Panc1 (cell line): ENCODE measurements around the gene ADAT3. TPM values are rescaled to one million over a fixed set of nuclear protein-coding genes. Genes with fewer than 3 reads are reported as not detected.

Experiments
- ATAC-seq: fragments of 200-7000 bp; cut with Tn5 transposase; 2 replicates; pipeline ENCODE4 v1.9.1; 2020; ENCODE audit warnings: mild to moderate bottlenecking, moderate library complexity
- BruUV-seq: library from RNA; stranded (reverse); fragments of 400-500 nt; replicated peaks from 2 replicates; lab custom pipeline; 2021; lab: Mats Ljungman, UMichigan
- CTCF ChIA-PET: fragments of 300-600 bp; sonication (Branson Sonifier 250); formaldehyde crosslinking; loops from one replicate; lab custom pipeline; 2022; ENCODE audit warnings: antibody characterized with exemption; lab: Charles Lee
- POLR2A ChIA-PET: fragments of 300-600 bp; sonication (Branson Sonifier 250); formaldehyde crosslinking; loops from one replicate; lab custom pipeline; 2022; ENCODE audit warnings: antibody characterized with exemption; lab: Charles Lee
- DNase-seq: peaks from one replicate; pipeline ENCODE4 v3.0.0-alpha.2; 2010; ENCODE audit warnings: low read depth, low spot score
- H3K27ac ChIP-seq: 2 replicates; pipeline ENCODE4 v1.5.1; 2011; ENCODE audit warnings: mild to moderate bottlenecking, low read length, inconsistent platforms
- H3K27me3 ChIP-seq: fragments of 200-500 bp; sonication (Bioruptor generic); 2 replicates; pipeline ENCODE4 v1.6.0; 2014; ENCODE audit warnings: low read length, inconsistent platforms; ENCODE audit not compliant: control insufficient read depth, insufficient read depth
- H3K36me3 ChIP-seq: fragments of 200-500 bp; sonication (Bioruptor generic); 2 replicates; pipeline ENCODE4 v1.5.1; 2014; ENCODE audit warnings: inconsistent platforms, mild to moderate bottlenecking, low read length, moderate library complexity; ENCODE audit not compliant: control insufficient read depth, insufficient read depth
- H3K4me1 ChIP-seq: 2 replicates; pipeline ENCODE4 v1.5.1; 2011; ENCODE audit warnings: inconsistent platforms, mild to moderate bottlenecking, low read length, moderate library complexity; ENCODE audit not compliant: control insufficient read depth, insufficient read depth
- H3K4me3 ChIP-seq, 2 experiments: 2 replicates each; pipeline ENCODE4 v1.5.1; 2011 to 2012; ENCODE audit warnings: low read depth in 2 of 2, low read length in 2 of 2, mild to moderate bottlenecking in 2 of 2, inconsistent platforms in 1 of 2, moderate library complexity in 1 of 2
- H3K9me3 ChIP-seq: fragments of 200-500 bp; sonication (Bioruptor generic); 2 replicates; pipeline ENCODE4 v1.5.1; 2014; ENCODE audit warnings: low read depth, mild to moderate bottlenecking, inconsistent platforms, low read length, moderate library complexity; ENCODE audit not compliant: control insufficient read depth, insufficient read depth
- POLR2AphosphoS5 ChIP-seq: IDR thresholded peaks from 2 replicates; pipeline ENCODE4 v1.6.1; 2012; ENCODE audit warnings: mild to moderate bottlenecking, low read depth, low read length, moderate library complexity
- SIN3A ChIP-seq: IDR thresholded peaks from 2 replicates; pipeline ENCODE4 v1.6.1; 2012; ENCODE audit warnings: low read depth, mild to moderate bottlenecking, low read length, moderate library complexity, borderline replicate concordance; ENCODE audit not compliant: insufficient read depth
- TCF7L2 ChIP-seq: IDR thresholded peaks from 2 replicates; pipeline ENCODE4 v1.6.1; 2011; ENCODE audit warnings: mild to moderate bottlenecking, low read depth, low read length, inconsistent platforms
- in situ Hi-C: cut with HindIII; loops from 2 replicates; pipeline ENCODE4 v1.10.0; 2016; ENCODE audit warnings: low sequenced_read_pairs, low pct_unique_long_range_greater_than_20kb
- intact Hi-C: fragments of 100-400 bp; cut with micrococcal nuclease; formaldehyde crosslinking; loops from one replicate; pipeline ENCODE4 v1.10.0; 2022; ENCODE audit not compliant: unreplicated experiment
- total RNA-seq: library from RNA; stranded (reverse); gene quantifications from one replicate; pipeline ENCODE4 v1.2.1, GENCODE V29; 2021; ENCODE audit not compliant: unreplicated experiment
- TF ChIP-seq, protein P1 (sequence below): fragments of 450-650 bp; IDR thresholded peaks from 2 replicates; pipeline ENCODE4 v1.5.1; 2017; ENCODE audit warnings: mild to moderate bottlenecking
- TF ChIP-seq, protein P2 (sequence below), 2 experiments: IDR thresholded peaks; 2 replicates each; pipeline ENCODE4 v1.6.1; 2011 to 2012; ENCODE audit warnings: low read depth in 2 of 2, control low read depth in 1 of 2, low read length in 1 of 2, mild to moderate bottlenecking in 1 of 2, moderate library complexity in 1 of 2; ENCODE audit not compliant: insufficient read depth in 1 of 2

The ADAT3 gene
- total RNA-seq, 1 experiment from 2014 or later, result 8.9 TPM

DNA sequence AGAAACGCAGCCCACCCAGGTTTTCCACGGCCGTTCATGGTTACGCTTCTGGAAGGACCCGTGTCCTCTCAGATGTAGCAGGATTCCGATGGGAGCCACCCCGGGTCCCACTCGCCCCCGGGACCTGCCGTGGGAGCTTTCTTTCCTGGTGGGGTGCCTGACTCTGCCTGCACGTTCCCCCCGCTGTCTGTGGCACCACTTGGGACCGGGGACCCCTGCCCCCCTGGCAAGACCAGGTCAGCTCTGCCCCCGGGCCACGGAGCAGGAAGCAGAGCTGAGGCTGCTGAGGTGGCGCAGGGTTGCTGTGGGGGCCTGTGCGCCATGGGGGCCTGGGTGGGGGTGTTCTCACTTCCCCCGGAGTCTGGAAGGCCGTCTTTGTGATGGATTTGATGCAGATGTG is 47.8 kb downstream of the ADAT3 start:
- ATAC-seq, result no peak
- H3K4me3 ChIP-seq, result no peak overlapping the region
- CTCF ChIA-PET, result no interaction called here
- in situ Hi-C loops, result no loop called here
- no peak overlapping the region for H3K27ac ChIP-seq
- TF ChIP-seq, protein P1, sequence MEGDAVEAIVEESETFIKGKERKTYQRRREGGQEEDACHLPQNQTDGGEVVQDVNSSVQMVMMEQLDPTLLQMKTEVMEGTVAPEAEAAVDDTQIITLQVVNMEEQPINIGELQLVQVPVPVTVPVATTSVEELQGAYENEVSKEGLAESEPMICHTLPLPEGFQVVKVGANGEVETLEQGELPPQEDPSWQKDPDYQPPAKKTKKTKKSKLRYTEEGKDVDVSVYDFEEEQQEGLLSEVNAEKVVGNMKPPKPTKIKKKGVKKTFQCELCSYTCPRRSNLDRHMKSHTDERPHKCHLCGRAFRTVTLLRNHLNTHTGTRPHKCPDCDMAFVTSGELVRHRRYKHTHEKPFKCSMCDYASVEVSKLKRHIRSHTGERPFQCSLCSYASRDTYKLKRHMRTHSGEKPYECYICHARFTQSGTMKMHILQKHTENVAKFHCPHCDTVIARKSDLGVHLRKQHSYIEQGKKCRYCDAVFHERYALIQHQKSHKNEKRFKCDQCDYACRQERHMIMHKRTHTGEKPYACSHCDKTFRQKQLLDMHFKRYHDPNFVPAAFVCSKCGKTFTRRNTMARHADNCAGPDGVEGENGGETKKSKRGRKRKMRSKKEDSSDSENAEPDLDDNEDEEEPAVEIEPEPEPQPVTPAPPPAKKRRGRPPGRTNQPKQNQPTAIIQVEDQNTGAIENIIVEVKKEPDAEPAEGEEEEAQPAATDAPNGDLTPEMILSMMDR, result no peak
- TF ChIP-seq SIN3A, result no peak
- TF ChIP-seq POLR2AphosphoS5, result no peak
- TF ChIP-seq TCF7L2, result no peak
- TF ChIP-seq, protein P2, sequence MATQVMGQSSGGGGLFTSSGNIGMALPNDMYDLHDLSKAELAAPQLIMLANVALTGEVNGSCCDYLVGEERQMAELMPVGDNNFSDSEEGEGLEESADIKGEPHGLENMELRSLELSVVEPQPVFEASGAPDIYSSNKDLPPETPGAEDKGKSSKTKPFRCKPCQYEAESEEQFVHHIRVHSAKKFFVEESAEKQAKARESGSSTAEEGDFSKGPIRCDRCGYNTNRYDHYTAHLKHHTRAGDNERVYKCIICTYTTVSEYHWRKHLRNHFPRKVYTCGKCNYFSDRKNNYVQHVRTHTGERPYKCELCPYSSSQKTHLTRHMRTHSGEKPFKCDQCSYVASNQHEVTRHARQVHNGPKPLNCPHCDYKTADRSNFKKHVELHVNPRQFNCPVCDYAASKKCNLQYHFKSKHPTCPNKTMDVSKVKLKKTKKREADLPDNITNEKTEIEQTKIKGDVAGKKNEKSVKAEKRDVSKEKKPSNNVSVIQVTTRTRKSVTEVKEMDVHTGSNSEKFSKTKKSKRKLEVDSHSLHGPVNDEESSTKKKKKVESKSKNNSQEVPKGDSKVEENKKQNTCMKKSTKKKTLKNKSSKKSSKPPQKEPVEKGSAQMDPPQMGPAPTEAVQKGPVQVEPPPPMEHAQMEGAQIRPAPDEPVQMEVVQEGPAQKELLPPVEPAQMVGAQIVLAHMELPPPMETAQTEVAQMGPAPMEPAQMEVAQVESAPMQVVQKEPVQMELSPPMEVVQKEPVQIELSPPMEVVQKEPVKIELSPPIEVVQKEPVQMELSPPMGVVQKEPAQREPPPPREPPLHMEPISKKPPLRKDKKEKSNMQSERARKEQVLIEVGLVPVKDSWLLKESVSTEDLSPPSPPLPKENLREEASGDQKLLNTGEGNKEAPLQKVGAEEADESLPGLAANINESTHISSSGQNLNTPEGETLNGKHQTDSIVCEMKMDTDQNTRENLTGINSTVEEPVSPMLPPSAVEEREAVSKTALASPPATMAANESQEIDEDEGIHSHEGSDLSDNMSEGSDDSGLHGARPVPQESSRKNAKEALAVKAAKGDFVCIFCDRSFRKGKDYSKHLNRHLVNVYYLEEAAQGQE (IDR thresholded peaks at IDR 0.05; ENCODE audit: insufficient read depth in 1 of 2, low read depth in 2 of 2, low read length in 1 of 2), result no peak
- intact Hi-C loops, result no loop called here
- H3K9me3 ChIP-seq, result no peaks in the 10 kb centered on the region
- no peaks in the 10 kb centered on the region for H3K27me3 ChIP-seq
- no peaks in the 10 kb centered on the region for H3K4me1 ChIP-seq
- no TSS peak for BruUV-seq
- DNase-seq, result no peak
- no peaks in the 10 kb centered on the region for H3K36me3 ChIP-seq
- POLR2A ChIA-PET, result no interaction called here

DNA sequence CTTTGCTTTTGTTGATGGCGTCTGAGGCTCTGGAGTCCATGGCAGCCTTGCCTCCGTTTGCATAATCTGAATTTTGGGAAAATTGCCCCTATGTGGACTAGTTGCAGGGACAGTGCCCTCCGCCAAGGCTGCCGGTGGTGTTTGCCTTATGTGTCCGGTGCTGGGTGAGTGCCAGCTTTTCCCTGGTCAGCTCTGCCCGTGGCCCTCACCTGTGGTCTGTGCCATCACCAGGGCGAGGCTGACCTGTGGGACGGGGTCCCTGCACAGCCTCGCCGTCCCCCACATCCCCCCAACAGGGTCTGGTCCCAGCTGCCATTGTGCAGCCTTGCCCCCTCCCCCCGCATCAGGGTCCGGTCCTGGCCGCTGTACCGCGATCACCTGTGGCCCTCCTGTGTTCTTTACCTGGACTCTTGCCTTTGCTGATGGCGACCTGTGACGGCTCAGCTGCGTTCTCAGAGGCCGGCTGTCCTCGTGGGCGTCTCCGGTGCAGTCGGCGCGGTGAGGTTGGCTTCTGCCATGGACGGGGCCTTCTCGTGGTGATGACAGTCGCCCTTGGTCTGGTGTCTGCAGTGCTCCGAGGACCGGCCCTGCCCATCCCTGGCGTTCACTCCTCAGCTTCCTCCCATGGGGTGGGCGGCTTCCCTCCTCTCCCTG is 48.4 kb downstream of the ADAT3 start:
- no peaks in the 10 kb centered on the region for H3K9me3 ChIP-seq
- TF ChIP-seq, protein P1, result no peak
- TF ChIP-seq POLR2AphosphoS5 (no peak), TCF7L2 (no peak)
- TF ChIP-seq, protein P2 (IDR thresholded peaks at IDR 0.05; ENCODE audit: insufficient read depth in 1 of 2, low read depth in 2 of 2, low read length in 1 of 2), result no peak
- CTCF ChIA-PET, result no interaction called here
- DNase-seq (no peak), ATAC-seq (no peak)
- H3K4me3 ChIP-seq, result no peak overlapping the region
- H3K27ac ChIP-seq, result no peak overlapping the region
- intact Hi-C loops, result no loop called here
- no TSS peak for BruUV-seq
- H3K36me3 ChIP-seq, result no peaks in the 10 kb centered on the region
- POLR2A ChIA-PET, result no interaction called here
- in situ Hi-C loops, result no loop called here
- H3K27me3 ChIP-seq, result no peaks in the 10 kb centered on the region
- no peaks in the 10 kb centered on the region for H3K4me1 ChIP-seq
